ENCODE measurements around the gene EML3.
"Not testable (repeated sequence)": the region's sequence is repeated elsewhere in the genome, so short reads cannot be mapped to it uniquely, and the experiment has no call there.

EML3 gene, protein sequence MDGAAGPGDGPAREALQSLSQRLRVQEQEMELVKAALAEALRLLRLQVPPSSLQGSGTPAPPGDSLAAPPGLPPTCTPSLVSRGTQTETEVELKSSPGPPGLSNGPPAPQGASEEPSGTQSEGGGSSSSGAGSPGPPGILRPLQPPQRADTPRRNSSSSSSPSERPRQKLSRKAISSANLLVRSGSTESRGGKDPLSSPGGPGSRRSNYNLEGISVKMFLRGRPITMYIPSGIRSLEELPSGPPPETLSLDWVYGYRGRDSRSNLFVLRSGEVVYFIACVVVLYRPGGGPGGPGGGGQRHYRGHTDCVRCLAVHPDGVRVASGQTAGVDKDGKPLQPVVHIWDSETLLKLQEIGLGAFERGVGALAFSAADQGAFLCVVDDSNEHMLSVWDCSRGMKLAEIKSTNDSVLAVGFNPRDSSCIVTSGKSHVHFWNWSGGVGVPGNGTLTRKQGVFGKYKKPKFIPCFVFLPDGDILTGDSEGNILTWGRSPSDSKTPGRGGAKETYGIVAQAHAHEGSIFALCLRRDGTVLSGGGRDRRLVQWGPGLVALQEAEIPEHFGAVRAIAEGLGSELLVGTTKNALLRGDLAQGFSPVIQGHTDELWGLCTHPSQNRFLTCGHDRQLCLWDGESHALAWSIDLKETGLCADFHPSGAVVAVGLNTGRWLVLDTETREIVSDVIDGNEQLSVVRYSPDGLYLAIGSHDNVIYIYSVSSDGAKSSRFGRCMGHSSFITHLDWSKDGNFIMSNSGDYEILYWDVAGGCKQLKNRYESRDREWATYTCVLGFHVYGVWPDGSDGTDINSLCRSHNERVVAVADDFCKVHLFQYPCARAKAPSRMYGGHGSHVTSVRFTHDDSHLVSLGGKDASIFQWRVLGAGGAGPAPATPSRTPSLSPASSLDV

DNA sequence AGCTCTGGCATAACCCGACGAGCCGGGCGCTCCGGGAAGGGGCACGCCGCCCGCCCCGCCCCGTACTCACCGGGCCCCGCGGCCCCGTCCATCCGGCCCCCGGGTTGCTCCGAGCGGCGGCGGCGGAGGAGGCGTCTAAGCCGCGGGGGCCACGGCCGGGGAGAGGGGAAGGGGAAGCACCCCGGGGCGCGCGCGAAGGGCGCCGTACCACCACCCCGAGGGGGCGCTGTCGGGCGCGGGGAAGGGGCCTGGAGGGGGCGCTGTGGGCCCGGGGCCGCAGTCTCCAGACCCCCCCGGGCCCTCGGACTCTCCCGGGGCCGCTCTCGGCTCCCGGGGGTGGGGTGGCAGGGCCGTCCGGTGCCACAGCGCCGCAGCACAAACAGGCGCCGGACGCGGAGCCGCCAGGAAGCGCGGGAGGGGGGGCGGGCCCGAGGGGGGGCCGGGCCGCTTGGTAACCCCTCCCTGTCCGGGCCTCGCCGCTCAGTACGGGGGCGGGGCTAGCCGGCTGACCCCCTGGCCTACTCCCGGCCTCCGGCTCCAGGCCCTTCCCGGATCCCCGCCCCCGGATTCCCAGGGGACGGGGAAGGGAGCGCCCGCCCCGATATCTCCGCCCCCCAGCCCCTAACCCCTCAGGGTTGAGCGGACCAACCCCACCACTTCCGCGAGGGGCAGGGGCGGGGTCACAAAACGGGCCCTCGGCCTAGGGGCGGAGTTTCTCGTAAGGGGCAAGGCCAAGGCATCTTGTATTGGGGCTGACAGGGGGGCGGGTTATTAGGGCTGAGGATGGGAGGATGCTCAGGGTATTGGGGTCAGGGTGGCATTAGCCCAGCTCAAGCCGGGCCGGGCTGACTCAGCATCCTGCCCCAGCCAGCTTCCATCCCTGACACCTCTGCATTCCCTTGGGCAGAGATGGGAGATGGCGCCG is at the start of gene EML3, which contains the start of gene ROM1:
TSS of gene EML3 (minus strand) at position 410 of the 925 bp plus-strand sequence. CDS start at position 92, 318 bp downstream.
TSS of gene ROM1 (plus strand) at position 892 of the 925 bp plus-strand sequence. CDS start at position 917, 25 bp downstream.
- no peak for TF ChIP-seq ZNF274 (IDR thresholded peaks at IDR 0.05; ENCODE audit: low read depth, low read length)
- peak within 1 kb of the TSS; percentile 78 for H3K4me3 ChIP-seq (ENCODE audit: low read length)

DNA sequence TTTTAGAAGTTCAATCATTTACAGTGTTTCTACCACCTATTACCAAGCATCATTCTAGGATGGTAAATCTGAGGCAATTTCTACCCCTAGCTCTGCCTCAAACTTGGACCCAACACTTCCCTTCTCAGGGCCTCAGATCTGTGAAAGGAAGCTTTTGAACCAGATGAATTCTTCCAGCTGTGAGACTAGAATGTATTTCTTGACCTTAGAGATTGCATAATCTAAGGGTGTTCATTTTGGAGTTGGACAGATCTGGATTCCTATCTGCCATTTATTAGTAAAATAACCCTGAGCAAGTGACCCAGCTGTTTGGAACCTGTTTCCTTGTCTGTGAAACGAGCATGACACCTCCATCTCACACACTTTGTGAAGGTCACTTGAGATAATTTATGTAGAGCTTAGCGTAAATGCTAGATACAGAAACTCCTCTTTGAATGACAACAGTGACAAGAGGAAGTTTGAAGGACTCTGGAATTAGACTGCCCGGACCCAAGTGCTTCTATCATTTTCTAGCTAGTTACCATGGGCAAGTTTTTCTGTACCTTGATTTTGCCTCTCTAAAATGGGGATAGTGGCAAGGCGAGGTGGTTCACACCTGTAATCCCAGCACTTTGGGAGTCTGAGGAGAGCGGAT is 44.3 kb upstream of the EML3 start:
- no peak overlapping the region for H3K4me3 ChIP-seq (ENCODE audit: low read length)
- TF ChIP-seq ZNF274 (IDR thresholded peaks at IDR 0.05; ENCODE audit: low read depth, low read length), result no peak

DNA sequence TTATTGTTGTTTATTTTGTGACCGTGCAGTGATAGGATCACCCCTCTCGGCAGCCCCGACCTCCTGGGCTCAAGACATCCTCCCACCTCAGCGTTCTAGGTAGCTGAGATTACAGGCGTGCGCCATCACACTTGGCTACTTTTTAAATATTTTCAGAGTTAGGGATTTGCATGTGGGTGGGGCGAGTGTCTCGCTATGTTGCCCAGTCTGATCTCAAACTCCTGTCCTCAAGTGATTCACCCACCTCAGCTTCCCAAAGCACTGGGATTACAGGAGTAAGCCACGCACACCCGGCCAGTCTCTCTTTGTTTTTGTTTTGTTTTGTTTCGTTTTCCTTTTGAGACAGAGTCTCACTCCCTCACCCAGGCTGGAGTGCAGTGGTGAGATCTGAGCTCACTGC is 41.7 kb upstream of the EML3 start:
- no peak for TF ChIP-seq ZNF274 (IDR thresholded peaks at IDR 0.05; ENCODE audit: low read depth, low read length)
- no peak overlapping the region for H3K4me3 ChIP-seq (ENCODE audit: low read length)

DNA sequence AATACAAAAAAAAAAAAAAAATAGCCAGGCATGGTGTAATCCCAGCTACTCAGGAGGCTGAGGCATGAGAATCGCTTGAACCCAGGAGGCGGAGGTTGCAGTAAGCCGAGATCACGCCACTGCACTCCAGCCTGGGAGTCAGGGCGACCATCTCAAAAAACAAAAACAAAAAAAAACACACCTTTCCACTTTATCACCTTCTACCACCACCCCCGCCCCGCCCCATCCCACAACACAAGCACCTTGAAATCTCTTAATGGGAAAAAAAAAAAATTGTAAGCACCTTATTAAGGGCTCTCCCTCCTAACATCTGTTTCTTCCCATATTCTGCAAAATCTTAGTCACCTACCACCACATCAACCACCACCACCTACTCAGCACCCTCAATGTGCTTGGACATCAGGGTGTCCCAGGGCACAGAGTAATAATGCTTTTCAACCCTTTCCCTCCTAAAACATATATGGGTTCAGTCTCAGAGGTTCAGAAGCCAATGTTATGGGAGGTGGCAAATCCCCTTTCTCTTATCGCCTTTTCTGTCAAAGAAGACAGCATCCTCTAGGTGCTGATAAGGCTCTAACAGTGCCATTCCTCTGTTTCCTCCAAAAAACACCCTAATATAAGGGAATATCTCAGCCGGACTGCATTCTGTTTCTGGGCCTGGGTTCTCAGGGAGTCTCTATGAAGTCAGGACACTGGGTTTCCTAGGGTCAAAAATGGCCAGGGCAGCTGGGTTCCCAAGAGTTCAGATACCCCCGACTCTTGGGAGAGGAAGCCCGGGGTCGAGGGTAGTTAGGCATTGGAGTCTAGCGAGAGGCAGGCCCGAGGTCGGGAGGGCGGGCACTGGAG is 39.8 kb upstream of the EML3 start:
- TF ChIP-seq ZNF274 (IDR thresholded peaks at IDR 0.05; ENCODE audit: low read depth, low read length), result no peak
- H3K4me3 ChIP-seq (ENCODE audit: low read length), result peak overlapping the region; percentile 96

DNA sequence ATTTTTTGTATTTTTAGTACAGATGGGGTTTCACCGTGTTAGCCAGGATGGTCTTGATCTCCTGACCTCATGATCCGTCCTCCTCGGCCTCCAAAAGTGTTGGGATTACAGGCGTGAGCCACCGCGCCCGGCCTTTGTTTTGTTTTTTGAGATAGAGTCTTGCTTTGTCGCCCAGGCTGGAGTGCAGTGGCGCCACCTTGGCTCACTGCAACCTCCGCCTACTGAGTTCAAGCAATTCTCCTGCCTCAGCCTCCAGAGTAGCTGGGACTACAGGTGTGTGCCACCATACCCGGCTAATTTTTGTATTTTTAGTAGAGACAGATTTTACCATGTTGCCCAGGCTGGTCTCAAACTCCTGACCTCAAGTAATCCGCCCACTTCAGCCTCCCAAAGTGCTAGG is 37.7 kb upstream of the EML3 start:
- H3K4me3 ChIP-seq (ENCODE audit: low read length), result not testable (repeated sequence)

DNA sequence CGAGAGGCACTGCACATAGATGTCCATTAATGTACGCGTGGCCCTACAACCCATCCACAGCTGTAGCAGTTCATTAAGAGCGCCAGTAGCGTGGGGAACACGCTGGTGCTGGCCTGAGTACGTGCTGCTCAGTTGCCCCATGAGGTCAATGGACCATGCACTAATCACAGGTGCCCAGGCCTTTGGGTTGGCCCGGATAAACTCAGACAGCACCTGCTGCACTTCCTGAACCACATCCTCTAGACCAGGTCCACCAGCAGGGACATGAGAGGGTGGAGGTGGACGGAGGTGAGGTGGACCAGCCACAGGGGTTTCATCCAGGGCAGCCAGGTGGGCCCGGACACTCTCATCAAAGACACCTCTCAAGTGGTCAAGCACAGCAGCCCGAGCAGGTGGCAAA is 36.9 kb upstream of the EML3 start:
- TF ChIP-seq ZNF274 (IDR thresholded peaks at IDR 0.05; ENCODE audit: low read depth, low read length), result no peak
- H3K4me3 ChIP-seq (ENCODE audit: low read length), result no peak overlapping the region

DNA sequence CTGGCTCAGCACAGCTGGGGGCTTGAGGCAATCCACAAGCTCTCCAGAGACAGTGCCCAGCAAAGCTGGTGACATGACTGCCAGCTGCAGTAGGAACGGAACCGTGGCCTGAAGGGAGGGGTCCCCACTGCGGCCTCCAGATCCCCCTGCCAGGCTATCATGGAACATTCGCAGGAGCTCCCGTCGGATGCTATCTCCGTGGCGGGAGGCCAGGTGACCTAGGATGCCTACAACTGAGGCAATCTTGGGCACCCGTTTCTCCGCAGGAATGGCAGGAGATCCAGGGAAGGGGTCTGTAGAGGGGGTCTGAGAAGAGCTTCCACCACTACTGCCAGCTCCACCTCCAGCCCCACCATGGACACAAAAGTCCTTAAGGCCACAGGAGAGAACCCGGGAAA is 36.4 kb upstream of the EML3 start:
- no peak for TF ChIP-seq ZNF274 (IDR thresholded peaks at IDR 0.05; ENCODE audit: low read depth, low read length)
- H3K4me3 ChIP-seq (ENCODE audit: low read length), result no peak overlapping the region

DNA sequence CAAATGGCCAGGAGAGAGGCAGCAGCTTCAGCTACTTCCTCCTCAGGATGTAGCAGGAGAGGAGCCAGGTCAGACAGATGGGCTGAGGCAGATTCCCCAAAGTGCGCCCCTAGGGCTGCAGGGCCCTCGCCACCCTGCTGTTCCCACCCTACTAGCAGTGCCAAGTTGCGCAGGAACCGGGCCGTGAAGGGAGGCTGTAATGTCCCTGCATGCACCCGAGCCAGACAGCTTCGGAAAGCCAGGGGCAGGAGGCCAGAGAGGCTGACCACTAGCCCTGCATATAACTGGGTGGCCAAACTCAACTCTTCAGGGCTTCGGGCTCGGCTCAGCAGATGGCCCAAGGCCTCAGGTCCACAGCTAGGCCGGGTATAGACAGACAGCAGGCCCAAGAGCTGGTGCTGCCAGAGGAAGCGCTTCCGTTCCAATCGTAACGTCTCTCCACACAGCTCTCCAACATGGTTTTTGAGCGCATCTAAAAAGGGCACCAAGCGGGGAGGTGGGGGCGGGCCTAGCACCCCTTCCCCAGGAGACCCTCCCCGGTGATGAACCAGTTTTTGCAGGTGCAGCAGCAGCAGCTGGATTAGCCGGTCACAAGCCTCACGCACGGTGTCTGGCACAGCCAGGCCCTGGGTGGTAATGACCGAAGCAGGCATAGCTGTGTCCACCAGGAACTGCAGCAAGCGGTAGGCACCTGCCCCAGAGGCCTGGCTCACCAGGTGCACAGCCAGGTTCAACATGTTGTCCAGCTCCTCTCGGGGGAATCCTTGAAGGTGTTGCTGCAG is 35.8 kb upstream of the EML3 start:
- TF ChIP-seq ZNF274 (IDR thresholded peaks at IDR 0.05; ENCODE audit: low read depth, low read length), result no peak
- H3K4me3 ChIP-seq (ENCODE audit: low read length), result no peak overlapping the region

DNA sequence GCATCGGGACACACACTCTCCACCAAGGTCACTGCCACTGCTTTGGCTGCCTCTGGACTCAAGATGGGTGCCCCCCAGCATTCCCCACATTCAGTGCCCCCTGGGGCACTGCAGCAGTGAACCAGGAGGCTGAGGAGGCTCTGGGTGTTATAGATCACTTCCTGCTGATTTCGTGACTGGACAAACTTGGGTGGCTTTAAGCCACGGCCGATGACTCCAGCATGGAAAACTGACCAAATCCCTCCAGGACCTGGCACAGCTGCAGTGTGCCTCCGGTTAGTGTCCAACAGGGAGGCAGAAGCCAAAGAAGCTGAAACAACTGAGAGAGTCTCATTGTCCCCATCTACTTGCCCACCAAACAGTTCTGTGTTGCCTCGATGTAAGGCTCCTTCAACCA is 35.0 kb upstream of the EML3 start:
- no peak overlapping the region for H3K4me3 ChIP-seq (ENCODE audit: low read length)
- no peak for TF ChIP-seq ZNF274 (IDR thresholded peaks at IDR 0.05; ENCODE audit: low read depth, low read length)

DNA sequence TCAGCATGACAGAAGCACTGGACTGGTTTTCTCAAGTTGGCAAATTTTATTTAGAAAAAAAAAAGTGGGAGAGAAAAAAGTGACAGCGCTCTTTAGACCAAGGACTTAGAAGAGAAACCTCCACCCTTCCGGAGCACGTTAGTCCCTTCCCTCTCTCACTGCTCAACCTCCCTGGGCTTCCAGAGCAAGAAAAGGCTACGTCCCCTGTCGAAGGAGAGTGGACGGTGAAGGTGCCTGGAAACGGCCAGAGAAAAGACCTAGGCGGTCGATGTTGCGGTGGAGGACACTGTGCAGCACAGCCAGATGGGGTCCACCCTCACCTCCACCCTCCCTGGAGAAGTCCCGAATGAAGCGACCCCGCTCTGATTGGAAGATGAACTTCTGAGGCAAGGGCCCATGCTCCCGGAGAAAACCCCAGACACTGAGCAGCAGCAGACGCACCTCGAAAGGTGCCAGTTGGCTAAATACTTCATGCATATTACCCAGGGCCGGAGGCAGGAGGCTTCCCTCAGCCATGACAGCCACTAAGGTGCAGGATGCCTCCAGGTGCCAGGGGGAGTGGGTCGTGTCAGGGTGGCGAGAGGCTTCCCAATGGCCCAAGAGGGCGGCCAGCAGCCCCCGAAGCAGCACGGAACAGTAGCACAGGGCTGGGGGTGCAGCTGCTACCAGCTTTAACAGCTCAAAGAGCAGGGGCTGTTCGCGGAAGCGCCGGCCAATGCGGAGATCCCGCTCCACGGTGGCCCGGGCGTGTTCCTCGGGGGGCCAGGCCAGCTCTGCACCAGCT is 34.4 kb upstream of the EML3 start:
- no peak overlapping the region for H3K4me3 ChIP-seq (ENCODE audit: low read length)
- TF ChIP-seq ZNF274 (IDR thresholded peaks at IDR 0.05; ENCODE audit: low read depth, low read length), result no peak

Measured in GM08714 (cell line).